K562 (cell line): Measurements from ENCODE around the gene VPS16. TPM values are rescaled to one million over a fixed set of nuclear protein-coding genes. Genes with fewer than 3 reads are reported as not detected.
A peak's percentile ranks its signal among the peaks of the same experiment; 100 is the strongest.

Experiments used
- ATAC-seq: fragments of 200-7000 bp; cut with Tn5 transposase; 3 replicates; pipeline ENCODE4 v1.9.1; 2020; ENCODE audit warnings: moderate library complexity
- BruUV-seq: library from RNA; stranded (reverse); fragments of 400-500 nt; replicated peaks from 2 replicates; lab custom pipeline; 2021; lab: Mats Ljungman, UMichigan
- CTCF ChIA-PET: fragments of 300-600 bp; formaldehyde crosslinking; extraction: SDS; loops from one replicate; lab custom pipeline; 2021; ENCODE audit warnings: low intra/inter-chr PET ratio; lab: Yijun Ruan, JAX
- POLR2A ChIA-PET: fragments of 300-600, 350-650 bp; sonication (Branson Sonifier 250); formaldehyde crosslinking; extraction: SDS; loops from one replicate; lab custom pipeline; 2021; ENCODE audit warnings: antibody characterized with exemption, inconsistent platforms; lab: Yijun Ruan, JAX
- DNase-seq, 4 experiments: peaks; one replicate each; pipeline versions ENCODE4 v3.0.0 to v3.0.0-alpha.2; 2011 to 2018; ENCODE audit warnings: low spot score in 3 of 4, mixed read lengths in 3 of 4; ENCODE audit errors: extremely low read depth in 1 of 4
- FAIRE-seq: peaks from 2 replicates; lab custom pipeline; 2011; peaks lifted over from hg19 to GRCh38; lab: Jason Lieb, UNC
- H2AFZ ChIP-seq: 2 replicates; pipeline ENCODE4 v1.6.0; 2011; ENCODE audit warnings: low read depth, low read length, control low read depth, inconsistent platforms
- H3K27ac ChIP-seq: fragments of 200-600 bp; 3 replicates; pipeline ENCODE4 v1.8.0; 2011; ENCODE audit warnings: low read depth, mild to moderate bottlenecking, control low read depth, inconsistent platforms, low read length, moderate library complexity, mixed read lengths; ENCODE audit errors: extremely low read depth
- H3K27me3 ChIP-seq, 2 experiments: fragments of 300-600 bp in 1 of 2; 2 replicates in 1 of 2; 3 replicates in 1 of 2; pipeline versions ENCODE4 v1.6.0 to v1.8.0; 2011; ENCODE audit warnings: inconsistent platforms in 2 of 2, low read length in 2 of 2, mild to moderate bottlenecking in 1 of 2, mixed read lengths in 1 of 2, moderate library complexity in 1 of 2; ENCODE audit not compliant: control insufficient read depth in 2 of 2, insufficient read depth in 2 of 2
- H3K36me3 ChIP-seq: fragments of 300-600 bp; 3 replicates; pipeline ENCODE4 v1.8.0; 2011; ENCODE audit warnings: mild to moderate bottlenecking, low read length, inconsistent platforms; ENCODE audit not compliant: control insufficient read depth, insufficient read depth
- H3K4me1 ChIP-seq, 2 experiments: fragments of 200-600 bp in 1 of 2; replicated peaks in 1 of 2; 2 replicates in 1 of 2; 3 replicates in 1 of 2; pipeline versions ENCODE4 v1.5.1 to v1.8.0; 2011; ENCODE audit warnings: inconsistent platforms in 2 of 2, low read length in 2 of 2, mild to moderate bottlenecking in 1 of 2, mixed read lengths in 1 of 2, moderate library complexity in 1 of 2; ENCODE audit not compliant: control insufficient read depth in 2 of 2, insufficient read depth in 2 of 2
- H3K4me2 ChIP-seq: 2 replicates; pipeline ENCODE4 v1.6.1; 2011; ENCODE audit warnings: low read length, control low read depth, inconsistent platforms, mixed read lengths; ENCODE audit not compliant: insufficient read depth
- H3K4me3 ChIP-seq: fragments of 200-600 bp; sonication (generic), shearing (Covaris generic); 2 replicates; pipeline ENCODE4 v1.5.1; 2016; ENCODE audit warnings: control low read depth, inconsistent platforms
- H3K79me2 ChIP-seq: fragments of 200-600 bp; 3 replicates; pipeline ENCODE4 v1.8.0; 2011; ENCODE audit warnings: low read length, inconsistent platforms; ENCODE audit not compliant: control insufficient read depth, insufficient read depth
- H3K9ac ChIP-seq, 2 experiments: 2 replicates each; pipeline versions ENCODE4 v1.6.0 to v1.6.1; 2011; ENCODE audit warnings: low read depth in 2 of 2, low read length in 2 of 2, control low read depth in 1 of 2, inconsistent platforms in 1 of 2, mild to moderate bottlenecking in 1 of 2, mixed read lengths in 1 of 2; ENCODE audit not compliant: insufficient read depth in 1 of 2
- H3K9me1 ChIP-seq: one replicate; pipeline ENCODE4 v1.6.0; 2011; ENCODE audit warnings: inconsistent platforms, mild to moderate bottlenecking, low read length, moderate library complexity; ENCODE audit not compliant: control insufficient read depth, insufficient read depth
- H3K9me3 ChIP-seq: replicated peaks from 2 replicates; pipeline ENCODE4 v1.5.1; 2011; ENCODE audit warnings: low read depth, low read length, inconsistent platforms; ENCODE audit not compliant: control insufficient read depth, insufficient read depth
- H4K20me1 ChIP-seq: replicated peaks from 2 replicates; pipeline ENCODE4 v1.6.1; 2011; ENCODE audit warnings: low read length, inconsistent platforms, mixed read lengths; ENCODE audit not compliant: control insufficient read depth, insufficient read depth
- ATF4 ChIP-seq: fragments of 450-650 bp; formaldehyde crosslinking; IDR thresholded peaks from 2 replicates; pipeline ENCODE4 v1.4.0; 2022; ENCODE audit warnings: mild to moderate bottlenecking, moderate library complexity
- E2F5 ChIP-seq: sonication (generic); formaldehyde crosslinking; IDR thresholded peaks from 2 replicates; pipeline ENCODE4 v1.8.0; 2022; ENCODE audit warnings: mild to moderate bottlenecking, missing genetic modification reagents
- ELF4 ChIP-seq: fragments of 450-650 bp; formaldehyde crosslinking; IDR thresholded peaks from 2 replicates; pipeline ENCODE4 v1.4.0; 2022; ENCODE audit warnings: missing genetic modification characterization
- FOXP4 ChIP-seq: sonication (generic); formaldehyde crosslinking; IDR thresholded peaks from 2 replicates; pipeline ENCODE4 v1.8.0; 2022; ENCODE audit warnings: mild to moderate bottlenecking, missing genetic modification reagents, borderline replicate concordance
- NFRKB ChIP-seq: fragments of 450-650 bp; IDR thresholded peaks from 2 replicates; pipeline ENCODE4 v1.6.1; 2016; ENCODE audit warnings: low read depth
- RERE ChIP-seq: sonication (generic); formaldehyde crosslinking; IDR thresholded peaks from 2 replicates; pipeline ENCODE4 v1.8.0; 2023; ENCODE audit warnings: missing genetic modification reagents, mild to moderate bottlenecking, borderline replicate concordance
- SIN3A ChIP-seq, 2 experiments: fragments of 150-350 bp in 1 of 2; IDR thresholded peaks; 2 replicates each; pipeline ENCODE4 v1.6.1; 2011 to 2016; ENCODE audit warnings: borderline replicate concordance in 2 of 2, low read depth in 2 of 2, low read length in 2 of 2, mild to moderate bottlenecking in 2 of 2, moderate library complexity in 2 of 2; ENCODE audit not compliant: control insufficient read depth in 1 of 2
- TCF15 ChIP-seq: fragments of 250-450 bp; sonication (Bioruptor Pico); IDR thresholded peaks from 2 replicates; pipeline ENCODE4 v1.8.0; 2022; ENCODE audit warnings: moderate library complexity, mild to moderate bottlenecking, inconsistent platforms
- ZNF217 ChIP-seq: sonication (generic); formaldehyde crosslinking; IDR thresholded peaks from 2 replicates; pipeline ENCODE4 v1.8.0; 2022; ENCODE audit warnings: mild to moderate bottlenecking, missing genetic modification reagents
- WGBS: fragments of 100-300 bp; shearing (Covaris generic); methylation state at CpG from one replicate; pipeline ENCODE4 v1.1.6; 2016; ENCODE audit warnings: low coverage, mixed read lengths; ENCODE audit not compliant: insufficient coverage; ENCODE audit errors: missing lambda C conversion rate; 5-methylcytosine and 5-hydroxymethylcytosine counted together
- in situ Hi-C: fragments of 300-500 bp; cut with MboI; formaldehyde crosslinking; loops from 4 replicates; pipeline ENCODE4 v1.15.0; 2018; ENCODE audit warnings: inconsistent platforms, mixed read lengths
- intact Hi-C: fragments of 100-400 bp; cut with micrococcal nuclease; formaldehyde crosslinking; loops from 2 replicates; pipeline ENCODE4 v1.14.2; 2022
- polyA plus RNA-seq, 8 experiments: library from polyadenylated mRNA; depleted of rRNA in 4 of 8; stranded (reverse) in 5 of 8; unstranded in 3 of 8; fragments of >200 nt; fragmentation: Nextera tagmentation in 2 of 8; fragmentation: Illumina TruSeq in 1 of 8; extraction: Ambion mirVana in 2 of 8; extraction: Trizol in 1 of 8; gene quantifications; 2 replicates each; pipeline versions ENCODE4 v1.2.1 to v1.2.3, GENCODE V29; 2011 to 2014; ENCODE audit warnings: inconsistent platforms in 1 of 8, missing spikeins in 1 of 8
- total RNA-seq, 7 experiments: library from RNA; depleted of rRNA in 6 of 7; stranded (reverse); fragments of >200 nt in 6 of 7; fragmentation: Illumina TruSeq in 2 of 7; extraction: Trizol in 2 of 7; gene quantifications; 2 replicates each; pipeline versions ENCODE4 v1.2.1 to v1.2.3, GENCODE V29; 2011 to 2021; ENCODE audit warnings: low replicate concordance in 1 of 7

The VPS16 gene
- total and polyA plus RNA-seq, 9 of the 15 experiments (the other 6 are each of a cell fraction or from before 2014, with no cell fraction given): 6.8 to 24.7 (median 14.0) TPM

GRCh38 chr20:2873010-2873746 lies 32.6 kb downstream of the VPS16 start, which contains the start of gene PTPRA:
Gene PTPRA, plus strand, starts transcription at chr20:2873481. Its CDS starts 90,797 bp downstream, at chr20:2964278.
- H4K20me1 ChIP-seq: peaks cover 5% of the 10 kb centered on the region; the same call in 1 of the 2 replicates
- H3K9me1 ChIP-seq: no peaks in the 10 kb centered on the region
- BruUV-seq: no TSS peak
- WGBS: 0% methylated on average over 19 of the region's 83 CpGs
- H3K4me2 ChIP-seq: peak within 1 kb of the TSS; percentile 94
- POLR2A ChIA-PET: interaction anchor here (0.6 kb wide), 3 partner anchors 22 to 56 kb away, joined by 3 to 4 read pairs (median 3); no protein-coding TSS in a partner anchor
- H3K27ac ChIP-seq: peak within 1 kb of the TSS; percentile 95
- peak; percentile 92 to 94 (median 92) for DNase-seq
- peaks cover 17% of the 10 kb centered on the region; the same call in 2 of the 3 replicates for H3K36me3 ChIP-seq
- peaks cover 49% of the 10 kb centered on the region for H3K79me2 ChIP-seq
- peak within 1 kb of the TSS; percentile 84 to 95 for H3K9ac ChIP-seq
- in situ Hi-C loops (no loop called here), intact Hi-C loops (loop anchor here (5.0 kb wide), 1 partner anchor 129 kb away; no protein-coding TSS in a partner anchor)
- no peaks in the 10 kb centered on the region; a peak in 1 of 5 replicates for H3K27me3 ChIP-seq
- CTCF ChIA-PET: no interaction called here
- peak; percentile 89 for ATAC-seq
- peak within 1 kb of the TSS; percentile 98 for H3K4me3 ChIP-seq
- peak; percentile 59 for FAIRE-seq
- H2AFZ ChIP-seq: peak within 1 kb of the TSS; percentile 90
- no peaks in the 10 kb centered on the region for H3K9me3 ChIP-seq
- peaks cover 32 to 33% of the 10 kb centered on the region in 2 experiments; a peak in 4 of 5 replicates for H3K4me1 ChIP-seq
- TF ChIP-seq NFRKB: peak; percentile 78; the same call in 1 of the 2 replicates
- TF ChIP-seq ZNF217 (CRISPR knock-in tag): no peak
- TF ChIP-seq RERE (CRISPR knock-in tag): 0 out of 2 replicates have a peak, but pooled peaks have one; percentile 41
- TF ChIP-seq SIN3A (IDR thresholded peaks at IDR 0.05; ENCODE audit: borderline replicate concordance in 2 of 2, control insufficient read depth in 1 of 2, low read depth in 2 of 2, low read length in 2 of 2): peak in 1 of 2 experiments; percentile 11; a peak in 1 of 4 replicates
- no peak for TF ChIP-seq ELF4 (CRISPR knock-in tag)
- TF ChIP-seq E2F5 (CRISPR knock-in tag): no peak
- no peak for TF ChIP-seq TCF15 (CRISPR knock-in tag)
- no peak for TF ChIP-seq FOXP4 (CRISPR knock-in tag)
- no peak for TF ChIP-seq ATF4
